DND-41 (cell line): ENCODE data around the gene SPIB.

Experiments used
- CTCF ChIP-seq: IDR thresholded peaks from 2 replicates; pipeline ENCODE4 v1.5.1; 2012; ENCODE audit warnings: borderline replicate concordance, low read length, moderate library complexity, mild to moderate bottlenecking; ENCODE audit not compliant: poor library complexity, severe bottlenecking; ENCODE audit errors: extremely low read depth
- EZH2 ChIP-seq: IDR thresholded peaks from 3 replicates; pipeline ENCODE4 v1.6.1; 2012; ENCODE audit warnings: borderline replicate concordance, low read depth, mild to moderate bottlenecking, moderate library complexity, low read length, inconsistent platforms; ENCODE audit not compliant: severe bottlenecking

GRCh38 chr19:50459067-50459456, 40.3 kb downstream of the SPIB start:
- no peak for TF ChIP-seq CTCF
- no peak for TF ChIP-seq EZH2
